Cerebellar nuclear complex (tissue), 1 donor: ENCODE measurements around the gene STK4.

Experiments used
- DNase-seq, 2 experiments: peaks; one replicate each; lab custom pipeline; 2025; lab: John Stamatoyannopoulos, UW

STK4 gene

GRCh38 chr20:45028424-45029136, 62.3 kb downstream of the STK4 start:
- no peak for DNase-seq

- no peak for DNase-seq
These were observed 63.6 kb downstream of the STK4 start for GRCh38 chr20:45029884-45030283.

- no peak for DNase-seq
These were observed 66.0 kb downstream of the STK4 start for GRCh38 chr20:45032276-45032675.

GRCh38 chr20:45032781-45033180, 66.5 kb downstream of the STK4 start:
- no peak for DNase-seq

GRCh38 chr20:45034436-45034835, 68.1 kb downstream of the STK4 start:
- DNase-seq = no peak

- no peak for DNase-seq
These were observed 69.9 kb downstream of the STK4 start for GRCh38 chr20:45036044-45036755.

- no peak for DNase-seq
These were observed 70.7 kb downstream of the STK4 start for GRCh38 chr20:45037050-45037449.

- DNase-seq = no peak
These were observed 71.3 kb downstream of the STK4 start for GRCh38 chr20:45037635-45038034.

GRCh38 chr20:45038745-45039474, 72.6 kb downstream of the STK4 start:
- DNase-seq = no peak

GRCh38 chr20:45039475-45039820, 73.1 kb downstream of the STK4 start:
- no peak for DNase-seq

- no peak for DNase-seq
These were observed 75.4 kb downstream of the STK4 start for GRCh38 chr20:45041464-45042337.

GRCh38 chr20:45042978-45043377, 76.7 kb downstream of the STK4 start:
- DNase-seq = no peak

GRCh38 chr20:45044084-45044573, 77.8 kb downstream of the STK4 start:
- DNase-seq = no peak

- no peak for DNase-seq
These were observed 78.3 kb downstream of the STK4 start for GRCh38 chr20:45044601-45045000.

- no peak for DNase-seq
These were observed 81.3 kb downstream of the STK4 start for GRCh38 chr20:45047581-45048119.

GRCh38 chr20:45049438-45049837, 83.1 kb downstream of the STK4 start:
- DNase-seq = no peak

GRCh38 chr20:45049904-45050471, 83.7 kb downstream of the STK4 start:
- DNase-seq = no peak

GRCh38 chr20:45051204-45052060, 85.1 kb downstream of the STK4 start:
- DNase-seq = no peak

GRCh38 chr20:45052698-45053429, 86.6 kb downstream of the STK4 start:
- DNase-seq = no peak
